ENCODE results near the gene APBA2.

APBA2 gene

DNA sequence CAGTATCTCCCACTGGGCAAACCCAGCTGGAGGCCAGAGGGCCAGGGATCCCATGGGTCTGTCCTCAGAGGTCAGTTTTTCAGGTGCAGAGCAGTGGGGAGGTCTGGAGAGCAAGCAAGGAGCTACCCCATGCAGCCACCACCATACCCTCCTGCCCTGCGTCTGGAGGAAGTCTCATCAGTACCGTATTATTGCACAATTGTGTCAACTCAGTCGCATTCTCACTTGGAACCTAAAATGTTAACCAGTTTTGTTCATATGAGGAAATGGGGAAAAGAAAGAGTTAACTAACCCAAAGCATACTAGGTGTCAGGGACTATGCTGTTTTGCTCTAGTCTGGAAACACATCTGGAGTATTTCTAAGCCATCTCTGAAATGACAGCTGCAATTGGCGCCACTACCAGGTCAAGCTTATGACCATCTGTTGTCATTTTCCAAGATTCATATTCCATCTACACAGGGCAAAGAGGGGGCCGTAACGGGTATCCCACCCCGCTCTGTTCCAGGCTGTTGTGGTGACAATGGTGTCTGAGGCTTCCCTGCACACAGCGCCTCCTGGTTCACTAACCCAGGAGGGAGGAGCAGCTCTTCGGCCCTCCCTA, 16.9 kb upstream of the APBA2 start:
- H3K4me3 ChIP-seq (replicated peaks; ENCODE audit: low read depth, low read length), result no peak overlapping the region
- TF ChIP-seq, protein P1, sequence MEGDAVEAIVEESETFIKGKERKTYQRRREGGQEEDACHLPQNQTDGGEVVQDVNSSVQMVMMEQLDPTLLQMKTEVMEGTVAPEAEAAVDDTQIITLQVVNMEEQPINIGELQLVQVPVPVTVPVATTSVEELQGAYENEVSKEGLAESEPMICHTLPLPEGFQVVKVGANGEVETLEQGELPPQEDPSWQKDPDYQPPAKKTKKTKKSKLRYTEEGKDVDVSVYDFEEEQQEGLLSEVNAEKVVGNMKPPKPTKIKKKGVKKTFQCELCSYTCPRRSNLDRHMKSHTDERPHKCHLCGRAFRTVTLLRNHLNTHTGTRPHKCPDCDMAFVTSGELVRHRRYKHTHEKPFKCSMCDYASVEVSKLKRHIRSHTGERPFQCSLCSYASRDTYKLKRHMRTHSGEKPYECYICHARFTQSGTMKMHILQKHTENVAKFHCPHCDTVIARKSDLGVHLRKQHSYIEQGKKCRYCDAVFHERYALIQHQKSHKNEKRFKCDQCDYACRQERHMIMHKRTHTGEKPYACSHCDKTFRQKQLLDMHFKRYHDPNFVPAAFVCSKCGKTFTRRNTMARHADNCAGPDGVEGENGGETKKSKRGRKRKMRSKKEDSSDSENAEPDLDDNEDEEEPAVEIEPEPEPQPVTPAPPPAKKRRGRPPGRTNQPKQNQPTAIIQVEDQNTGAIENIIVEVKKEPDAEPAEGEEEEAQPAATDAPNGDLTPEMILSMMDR (IDR thresholded peaks at IDR 0.05; ENCODE audit: low read length, missing control alignments), result no peak
- no peak for DNase-seq (ENCODE audit: low read depth)

DNA sequence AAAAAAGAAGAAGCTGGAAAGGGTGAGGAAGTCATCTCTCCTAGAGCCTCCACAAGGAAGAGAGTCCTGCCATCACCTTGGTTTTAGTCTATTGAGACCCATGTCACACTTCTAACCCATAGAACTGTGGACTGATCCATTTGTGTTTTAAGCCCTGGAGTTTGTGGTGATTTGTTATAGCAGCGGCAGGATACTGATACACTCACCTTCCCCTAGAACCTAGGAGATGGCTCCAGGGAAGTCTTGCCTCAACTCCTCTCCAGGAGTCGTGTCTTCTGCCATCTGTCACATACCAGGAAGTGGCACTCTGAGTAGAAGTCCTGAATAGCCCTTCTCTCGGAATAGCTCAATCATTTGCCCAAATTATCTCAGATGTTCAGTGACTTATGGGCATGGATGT, 14.6 kb upstream of the APBA2 start:
- no peak overlapping the region for H3K4me3 ChIP-seq (replicated peaks; ENCODE audit: low read depth, low read length)
- DNase-seq (ENCODE audit: low read depth), result no peak
- TF ChIP-seq, protein P1 (IDR thresholded peaks at IDR 0.05; ENCODE audit: low read length, missing control alignments), result no peak

DNA sequence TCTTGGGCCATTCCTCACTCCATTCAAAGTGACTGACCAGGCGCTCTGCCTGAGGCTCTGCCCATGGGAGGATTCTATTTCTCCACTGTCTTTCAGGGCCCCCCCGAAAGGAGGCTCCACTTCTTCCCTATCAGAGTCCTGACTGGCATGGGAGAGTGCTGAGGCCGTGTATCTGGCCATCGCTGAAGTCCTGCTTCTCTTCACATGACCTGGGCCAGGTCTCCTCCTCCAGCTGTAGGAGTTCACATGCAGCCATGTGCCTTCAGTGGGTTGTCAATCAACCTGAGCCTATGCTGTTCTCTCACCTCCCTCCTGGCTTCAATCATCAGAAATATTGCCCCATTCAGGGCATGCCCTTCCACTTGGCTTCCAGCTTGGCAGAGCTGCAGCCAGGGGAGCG, 12.8 kb upstream of the APBA2 start:
- no peak overlapping the region for H3K4me3 ChIP-seq (replicated peaks; ENCODE audit: low read depth, low read length)
- TF ChIP-seq, protein P1 (IDR thresholded peaks at IDR 0.05; ENCODE audit: low read length, missing control alignments), result no peak

DNA sequence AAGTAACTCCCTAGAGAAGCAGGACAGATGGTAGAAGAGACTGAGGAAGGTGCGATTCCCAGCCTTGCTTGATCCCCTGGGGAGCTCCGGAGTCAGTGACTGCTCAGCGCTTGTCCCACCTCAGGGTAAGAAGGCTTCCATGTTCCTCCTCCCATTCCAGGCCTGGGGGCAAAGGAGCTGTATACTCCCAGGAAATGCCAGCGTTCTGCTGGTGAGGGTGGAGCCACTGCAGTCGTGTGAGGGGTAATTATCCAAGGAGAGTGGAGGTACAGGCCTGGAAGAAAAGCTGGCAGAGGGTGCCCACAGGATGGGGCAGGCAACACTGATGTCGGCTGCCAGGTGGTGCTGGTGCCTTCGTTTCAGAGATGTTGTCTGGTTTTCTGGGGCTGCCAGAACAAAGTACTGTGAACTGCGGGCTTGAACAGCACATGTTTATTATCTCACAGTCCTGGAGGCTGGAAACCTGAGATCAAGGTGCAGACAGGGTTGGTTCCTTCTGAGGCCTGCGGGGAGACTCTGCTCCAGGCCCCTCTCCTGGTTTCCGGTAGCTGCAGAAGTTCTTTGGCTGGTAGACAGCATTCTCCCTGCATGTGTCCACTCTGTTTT, 12.1 kb upstream of the APBA2 start:
- TF ChIP-seq, protein P1 (IDR thresholded peaks at IDR 0.05; ENCODE audit: low read length, missing control alignments), result no peak
- no peak for DNase-seq (ENCODE audit: low read depth)
- H3K4me3 ChIP-seq (replicated peaks; ENCODE audit: low read depth, low read length), result no peak overlapping the region

More for the DNA sequence above, 12.8 kb upstream of the APBA2 start:
- DNase-seq (ENCODE audit: low read depth), result no peak

DNA sequence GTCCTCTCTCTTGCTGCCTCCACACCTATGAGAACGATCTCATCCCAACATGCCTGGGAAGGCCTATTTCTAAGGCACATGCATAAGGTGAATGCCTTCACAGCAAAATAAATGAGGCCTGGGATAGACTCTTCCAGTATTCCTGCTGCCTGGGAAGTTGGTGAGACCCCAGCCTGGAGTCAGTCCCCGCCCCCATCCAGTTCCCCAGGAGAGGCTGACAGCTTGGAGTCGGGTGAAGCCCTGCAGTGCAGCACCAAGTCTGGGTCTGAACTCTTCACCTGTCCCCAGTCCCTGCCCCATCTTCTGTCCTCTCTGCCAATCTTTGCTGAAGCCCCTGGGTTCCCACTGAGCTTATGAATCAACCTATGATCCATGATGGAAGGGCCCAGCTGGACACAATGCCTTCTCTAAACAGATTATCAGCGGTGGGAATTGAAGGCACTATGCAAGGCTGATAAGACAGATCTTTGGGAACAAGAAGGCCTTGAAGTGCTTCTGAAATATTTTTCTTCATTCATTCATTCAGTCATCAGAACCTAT, 10.2 kb upstream of the APBA2 start:
- TF ChIP-seq, protein P1 (IDR thresholded peaks at IDR 0.05; ENCODE audit: low read length, missing control alignments), result no peak
- no peak for DNase-seq (ENCODE audit: low read depth)
- H3K4me3 ChIP-seq (replicated peaks; ENCODE audit: low read depth, low read length), result no peak overlapping the region

DNA sequence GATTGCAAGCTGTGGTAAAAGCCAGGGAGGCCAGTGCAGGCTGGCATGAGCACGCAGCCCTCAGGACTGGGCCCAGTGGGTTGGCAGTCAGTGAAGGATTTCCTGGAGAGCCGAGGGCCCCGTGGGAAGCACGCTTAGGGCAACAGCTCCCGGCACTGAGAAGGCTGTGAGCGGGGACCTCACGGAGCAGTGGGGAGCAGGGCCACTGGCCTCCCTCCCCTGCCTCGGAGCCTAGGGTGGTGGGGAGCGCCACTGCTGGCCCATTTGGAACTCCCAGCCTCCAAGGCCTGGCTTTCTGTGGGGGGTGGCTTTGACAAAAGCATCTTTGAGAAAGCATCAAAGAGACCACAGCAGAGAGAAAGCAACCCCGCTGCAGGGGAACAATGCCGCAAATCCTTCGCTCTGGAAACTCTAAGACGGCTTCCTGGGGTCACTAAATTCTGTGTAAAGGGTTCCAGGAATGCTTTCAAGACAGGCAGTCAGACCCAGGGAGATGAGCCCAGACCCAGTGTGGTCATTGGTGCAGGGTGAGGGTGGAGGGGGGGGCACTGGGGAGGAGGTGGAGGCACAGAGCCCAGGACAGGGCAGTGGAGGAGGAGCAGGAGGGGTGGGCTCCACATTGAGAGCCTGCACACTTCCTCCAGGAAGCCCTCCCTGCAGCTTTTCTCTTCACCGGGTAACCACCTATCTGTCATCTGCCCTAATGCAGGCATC, 9.5 kb upstream of the APBA2 start:
- no peak for DNase-seq (ENCODE audit: low read depth)
- H3K4me3 ChIP-seq (replicated peaks; ENCODE audit: low read depth, low read length), result no peak overlapping the region
- TF ChIP-seq, protein P1 (IDR thresholded peaks at IDR 0.05; ENCODE audit: low read length, missing control alignments), result no peak
